GM21447 (cell line): Measurements from ENCODE around the gene PIP5KL1.
"Not testable (repeated sequence)": the region's sequence is repeated elsewhere in the genome, so short reads cannot be mapped to it uniquely, and the experiment has no call there.

Experiments used
- ATAC-seq: cut with Tn5 transposase; IDR thresholded peaks from one replicate; pipeline ENCODE4 v1.9.1; 2021; ENCODE audit not compliant: unreplicated experiment

PIP5KL1 gene

DNA sequence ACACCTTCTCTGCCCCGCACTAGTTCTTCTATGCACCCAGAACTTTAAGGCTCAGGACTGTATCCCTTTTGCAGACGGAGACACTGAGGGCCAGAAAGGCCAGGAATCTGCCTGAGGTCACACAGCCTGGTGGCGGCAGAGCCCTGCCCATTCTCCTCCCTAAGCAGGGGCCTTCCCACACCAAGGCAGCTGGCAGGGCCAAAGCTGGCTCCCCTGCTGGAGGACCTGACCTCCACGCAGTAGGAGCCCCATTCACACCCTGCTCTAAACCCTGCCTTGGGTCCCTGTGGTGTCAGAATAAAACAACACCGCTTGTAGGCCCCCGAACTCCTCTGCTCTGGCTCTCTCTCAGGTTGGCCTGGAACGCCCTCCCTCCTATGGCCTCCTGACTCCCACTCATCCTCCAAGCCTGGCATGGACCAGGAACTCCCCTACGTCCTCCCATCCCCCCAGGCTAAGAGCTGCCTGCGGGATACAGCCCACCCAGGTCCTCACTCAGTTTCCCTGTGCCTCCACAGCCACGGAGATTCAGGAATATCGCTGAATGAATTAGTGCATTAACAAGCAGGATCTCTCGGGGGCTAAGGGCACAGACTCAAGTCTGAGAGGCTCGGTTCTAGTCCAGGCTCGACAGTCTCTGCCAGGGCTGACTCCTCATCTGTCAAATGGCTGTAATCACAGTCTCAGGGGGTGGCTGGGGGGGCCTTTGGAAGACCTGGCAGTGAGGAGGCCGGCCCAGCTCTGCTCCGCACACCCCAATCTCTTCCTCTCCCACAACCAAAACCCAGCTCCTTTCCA, 34.0 kb downstream of the PIP5KL1 start:
- ATAC-seq, result no peak

DNA sequence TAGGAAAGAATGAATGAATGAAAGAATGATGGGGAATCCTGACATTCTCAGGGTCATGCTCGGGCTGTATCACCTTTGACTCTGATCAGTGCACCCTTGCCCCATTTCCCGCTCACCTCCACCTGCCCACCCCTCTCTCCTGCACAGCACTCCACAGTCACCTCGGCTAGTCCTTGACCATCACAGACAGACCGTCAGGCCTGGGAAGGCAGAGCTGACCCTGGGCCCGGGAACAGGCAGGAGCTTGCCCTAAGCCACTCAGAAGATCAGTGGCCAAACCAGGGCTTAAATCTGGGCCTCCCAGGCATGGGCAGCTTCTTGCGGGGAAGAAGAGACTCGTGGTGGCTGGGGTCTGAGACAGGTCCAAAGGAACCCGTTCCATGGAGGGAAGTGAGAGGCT, 34.8 kb downstream of the PIP5KL1 start:
- ATAC-seq, result no peak

DNA sequence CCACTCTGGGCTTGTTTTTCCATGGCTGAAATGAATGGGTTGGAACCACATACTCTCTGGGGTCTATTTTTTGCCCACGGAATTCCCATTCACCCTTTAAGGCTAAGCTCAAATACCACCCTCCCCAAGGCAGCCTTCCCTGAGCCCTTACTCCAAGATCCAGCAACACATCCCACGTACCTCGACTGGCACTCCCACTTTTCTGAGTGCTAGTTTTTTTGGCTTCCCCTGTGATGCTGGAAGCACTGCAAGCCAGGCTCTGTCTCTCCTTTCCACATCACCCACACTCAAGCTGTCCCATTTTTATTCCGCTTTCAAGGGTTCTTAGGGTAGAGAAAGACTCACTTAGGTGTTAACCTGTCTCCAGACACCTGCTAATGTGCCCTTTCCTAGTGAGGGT, 37.2 kb downstream of the PIP5KL1 start:
- no peak for ATAC-seq

DNA sequence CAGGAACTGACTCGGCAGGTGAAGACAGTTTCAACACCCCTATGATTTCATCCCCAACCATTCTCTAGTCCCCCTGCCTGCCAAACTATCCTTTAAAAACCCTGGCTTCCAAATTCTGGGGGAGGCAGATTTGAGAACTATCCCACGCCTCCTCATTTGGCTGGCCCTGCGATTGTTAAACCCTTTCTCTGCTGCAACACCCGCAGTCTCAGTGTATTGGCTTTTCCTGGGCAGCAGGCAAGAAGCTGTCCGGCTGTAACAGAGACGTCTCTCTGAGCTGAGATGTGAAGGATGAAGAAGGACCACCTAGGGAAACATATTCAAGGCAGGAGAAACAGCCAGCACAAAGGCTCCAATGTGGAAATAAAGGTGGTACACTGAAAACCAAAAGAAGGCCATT, 37.7 kb downstream of the PIP5KL1 start:
- ATAC-seq, result no peak

DNA sequence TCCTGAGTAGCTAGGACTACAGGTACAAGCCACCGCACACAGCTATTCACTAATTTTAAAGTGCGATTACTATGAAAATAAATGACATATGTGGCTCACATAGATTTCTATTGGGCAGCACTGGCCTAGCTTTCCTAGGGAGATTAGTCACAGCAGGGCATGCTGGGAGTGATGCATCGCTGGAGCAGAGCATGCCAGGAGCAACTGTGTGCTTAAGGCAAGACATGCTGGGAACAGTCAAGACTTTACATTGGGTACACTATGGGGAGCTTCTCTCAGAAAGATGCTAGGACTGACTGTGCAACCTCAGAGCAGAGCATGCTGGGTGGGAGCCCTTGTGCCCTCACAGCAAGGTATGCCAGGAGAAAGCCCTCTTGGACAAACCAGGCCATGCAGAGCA, 40.5 kb downstream of the PIP5KL1 start:
- no peak for ATAC-seq

DNA sequence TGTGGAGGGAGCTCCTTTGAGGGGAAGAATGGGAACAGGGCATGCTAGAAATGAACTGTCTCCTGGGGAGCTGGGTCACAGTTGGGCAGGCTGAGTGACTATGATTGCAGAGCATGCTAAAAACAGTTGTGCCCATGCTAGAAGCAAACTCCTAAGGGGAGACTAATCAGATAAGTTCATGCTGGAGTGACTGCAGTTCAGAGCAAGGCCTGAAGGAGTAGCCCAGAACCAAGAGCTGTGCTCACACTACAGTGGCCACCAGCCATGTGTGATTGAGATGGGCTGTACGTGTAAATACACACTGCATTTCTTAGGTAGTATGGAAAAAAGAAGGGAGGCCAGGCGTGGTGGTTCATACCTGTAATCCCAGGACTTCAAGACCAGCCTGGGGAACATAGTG, 42.8 kb downstream of the PIP5KL1 start:
- ATAC-seq, result no peak

DNA sequence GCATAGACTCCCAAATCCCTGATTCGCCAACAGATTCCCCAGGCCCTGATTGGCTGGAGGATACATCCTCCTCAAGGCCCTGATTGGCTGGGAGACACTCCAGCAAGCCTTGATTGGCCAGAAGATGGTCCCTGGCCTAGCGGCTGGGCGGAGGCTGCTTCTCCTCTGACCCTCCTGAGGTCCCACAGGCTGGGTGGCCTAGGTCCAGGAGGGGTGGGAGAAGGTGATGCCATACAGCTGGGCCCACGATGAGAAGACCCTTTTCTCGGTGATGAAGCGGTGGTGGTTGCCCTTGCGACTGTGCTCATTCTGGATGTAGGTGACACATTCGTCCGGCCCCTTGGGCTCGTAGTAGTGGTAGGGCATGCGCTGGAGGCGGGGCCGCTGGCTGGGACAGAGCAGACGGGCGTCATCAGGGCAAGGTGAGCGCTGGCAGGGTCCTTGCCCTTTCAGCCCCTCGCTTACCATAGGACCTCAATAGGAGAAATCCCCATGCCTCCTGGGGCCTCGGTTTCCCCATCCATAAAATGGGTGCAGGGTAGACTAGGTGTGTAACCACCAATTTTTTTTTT, 44.1 kb downstream of the PIP5KL1 start:
- ATAC-seq, result no peak

DNA sequence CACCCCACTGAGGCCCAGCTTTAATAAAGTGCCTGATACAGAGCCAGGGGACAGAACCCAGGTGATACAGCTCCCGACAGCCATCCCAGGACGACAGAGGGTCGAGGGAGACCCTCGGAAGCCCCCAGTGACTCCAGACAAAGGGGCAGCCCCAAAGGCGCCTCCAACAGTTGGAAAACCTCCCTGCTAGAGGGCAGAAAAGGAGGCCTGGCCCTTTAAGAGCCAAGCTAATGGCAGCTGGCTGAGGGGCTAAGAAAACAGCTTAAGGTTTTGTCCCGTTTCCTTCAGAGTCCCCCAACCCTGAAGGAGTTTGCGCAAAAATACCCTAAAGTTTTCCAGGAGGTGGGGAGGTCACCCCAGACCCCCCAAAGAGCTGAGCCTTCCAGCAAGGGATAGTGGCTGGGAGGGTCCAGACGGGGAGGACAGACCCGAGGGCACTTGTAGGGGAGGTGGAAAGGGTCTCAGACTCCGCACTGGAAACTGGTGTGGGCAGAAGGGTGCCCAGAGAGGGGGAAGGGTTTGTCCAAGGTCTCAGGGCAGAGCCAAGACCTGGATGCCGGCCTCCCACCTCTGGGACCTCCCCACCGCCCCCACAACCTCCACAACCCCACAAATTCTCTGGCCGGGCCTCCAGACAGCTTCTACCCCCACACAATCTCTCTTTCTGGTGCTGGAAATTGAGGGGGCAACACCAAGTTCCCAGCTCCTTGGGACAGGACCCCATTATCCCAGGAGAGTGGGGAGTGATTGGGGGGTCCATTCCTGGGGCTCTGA, 44.9 kb downstream of the PIP5KL1 start:
- no peak for ATAC-seq

DNA sequence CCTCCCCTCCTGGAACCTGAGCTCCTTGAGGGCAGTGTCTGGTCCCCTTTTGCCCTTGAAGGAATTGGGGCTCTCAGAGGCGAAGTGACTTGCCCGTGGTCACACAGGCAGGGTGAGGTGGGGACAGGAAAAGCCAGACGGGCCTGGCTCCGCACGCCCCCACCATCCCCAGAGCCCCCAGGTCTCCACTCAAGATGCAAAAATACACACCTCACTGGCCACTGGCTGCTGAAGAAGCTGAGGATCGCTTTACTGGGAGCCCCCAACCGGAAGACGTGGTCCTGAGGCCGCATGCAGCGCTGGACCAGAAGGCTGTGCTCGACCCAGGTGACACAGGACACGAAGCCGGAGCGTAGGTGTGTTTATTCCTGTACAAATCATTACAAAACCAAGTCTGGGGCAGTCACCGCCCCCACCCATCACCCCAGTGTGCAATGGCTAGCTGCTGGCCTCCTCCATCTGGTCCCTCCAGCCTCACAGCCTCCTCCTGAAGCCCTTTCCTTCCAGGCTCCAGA, 45.5 kb downstream of the PIP5KL1 start:
- ATAC-seq, result no peak

DNA sequence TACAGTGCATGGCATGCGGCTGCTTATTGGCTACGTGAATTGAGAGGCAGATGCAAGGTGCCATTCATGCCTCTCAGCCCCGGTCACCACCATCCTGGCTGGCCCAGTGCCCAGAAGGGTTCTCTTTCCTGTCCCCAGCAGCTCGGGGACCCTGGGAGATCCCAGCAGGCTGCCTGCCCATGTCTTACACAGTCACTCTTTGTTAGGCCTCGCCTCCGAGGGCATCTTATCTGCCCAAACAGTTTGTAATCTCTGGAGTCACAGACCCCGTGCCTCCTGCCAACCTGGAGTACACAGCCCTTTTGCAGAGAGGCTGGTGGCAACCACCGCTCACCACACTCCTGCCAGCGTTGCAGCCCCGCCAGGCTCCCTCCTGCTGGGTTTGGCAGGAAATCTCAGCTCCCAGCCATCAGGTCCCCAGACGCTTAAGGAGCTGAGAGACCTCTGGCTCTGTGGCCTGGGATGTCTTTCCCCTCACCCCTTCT, 46.1 kb downstream of the PIP5KL1 start:
- ATAC-seq, result no peak

DNA sequence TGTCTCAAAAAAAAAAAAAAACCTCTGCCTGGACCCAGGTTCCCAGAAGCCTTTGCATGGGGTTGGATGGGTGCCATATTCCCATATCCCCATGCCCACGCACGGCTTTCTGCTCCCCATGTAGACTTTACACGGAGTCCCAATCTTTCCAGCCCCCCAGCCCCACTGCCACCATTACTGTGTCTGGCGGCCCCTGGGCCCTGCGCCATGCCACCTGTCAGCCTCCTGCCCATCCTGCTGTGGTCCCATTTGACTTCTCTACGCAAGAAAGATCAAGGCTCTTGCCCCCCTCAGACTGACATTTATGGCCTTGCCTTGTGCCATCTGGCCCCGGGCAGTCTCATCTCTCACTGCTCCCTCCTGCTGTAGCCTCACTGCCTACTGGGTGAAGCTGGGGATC, 46.6 kb downstream of the PIP5KL1 start:
- ATAC-seq, result no peak

DNA sequence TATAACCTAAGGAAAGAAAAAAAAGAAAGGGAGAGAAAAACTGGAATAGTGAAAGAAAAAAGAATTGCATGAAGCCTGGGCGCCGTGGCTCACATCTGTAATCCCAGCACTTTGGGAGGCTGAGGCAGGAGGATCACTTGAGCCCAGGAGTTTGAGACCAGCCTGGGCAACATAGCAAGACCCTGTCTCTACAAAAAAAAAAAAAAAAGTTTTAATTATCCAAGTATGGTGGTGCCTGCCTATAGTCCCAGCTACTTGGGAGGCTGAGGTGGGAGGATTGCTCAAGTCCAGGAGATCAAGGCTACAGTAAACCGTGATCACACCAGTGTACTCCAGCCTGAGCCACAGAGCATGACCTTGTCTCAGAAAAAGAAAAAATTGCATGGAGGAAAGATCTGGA, 48.9 kb downstream of the PIP5KL1 start:
- ATAC-seq, result not testable (repeated sequence)

DNA sequence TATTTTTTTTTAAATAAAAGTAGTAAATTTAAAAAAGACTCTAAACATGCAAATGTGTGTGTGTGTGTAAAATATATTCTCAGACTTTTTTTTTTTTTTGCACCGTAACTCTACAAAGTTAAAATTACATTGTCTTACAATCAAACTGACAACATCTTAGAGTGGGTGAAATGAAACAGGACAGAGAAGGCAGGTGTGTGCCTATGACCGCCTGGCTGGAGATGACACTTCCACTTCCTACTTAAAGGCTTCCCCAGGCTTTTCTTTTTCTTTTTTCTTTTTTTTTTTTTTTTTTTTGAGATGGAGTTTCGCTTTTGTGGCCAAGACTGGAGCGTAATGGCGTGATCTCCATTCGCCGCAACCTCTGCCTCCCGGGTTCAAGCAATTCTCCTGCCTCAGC, 50.4 kb downstream of the PIP5KL1 start:
- ATAC-seq, result no peak

DNA sequence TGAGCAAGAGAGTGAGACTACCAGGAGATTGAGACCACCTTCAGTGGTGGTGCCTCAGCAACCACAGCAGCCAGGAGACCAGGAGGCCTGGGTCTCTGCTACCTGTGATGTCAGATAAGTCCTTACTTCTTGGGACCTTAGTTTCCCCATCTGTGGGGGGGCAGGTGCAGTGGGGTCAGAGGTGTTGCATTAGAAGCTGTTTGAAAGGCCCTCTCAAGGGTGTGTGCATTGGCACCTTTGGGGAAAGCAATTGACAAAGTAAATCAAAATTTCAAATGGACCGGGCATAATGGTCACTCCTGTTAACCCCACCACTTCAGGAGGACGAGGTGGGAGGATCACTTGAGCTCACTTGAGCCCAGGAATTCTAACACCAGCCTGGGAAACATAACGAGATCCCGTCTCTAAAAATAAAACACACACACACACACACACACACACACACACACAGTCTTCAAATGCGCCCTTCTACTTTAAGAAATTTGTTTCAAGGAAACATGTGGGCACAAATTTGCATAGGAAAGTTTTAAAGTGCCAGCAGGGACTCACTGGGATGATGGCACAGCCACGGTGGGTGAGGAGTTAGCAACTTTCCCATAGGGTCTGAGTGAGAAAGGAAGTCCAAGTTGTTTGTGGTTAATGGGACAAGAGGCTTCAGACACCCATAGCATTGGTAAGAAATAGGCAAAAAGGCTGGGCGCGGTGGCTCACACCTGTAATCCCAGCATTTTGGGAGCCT, 51.8 kb downstream of the PIP5KL1 start:
- no peak for ATAC-seq

DNA sequence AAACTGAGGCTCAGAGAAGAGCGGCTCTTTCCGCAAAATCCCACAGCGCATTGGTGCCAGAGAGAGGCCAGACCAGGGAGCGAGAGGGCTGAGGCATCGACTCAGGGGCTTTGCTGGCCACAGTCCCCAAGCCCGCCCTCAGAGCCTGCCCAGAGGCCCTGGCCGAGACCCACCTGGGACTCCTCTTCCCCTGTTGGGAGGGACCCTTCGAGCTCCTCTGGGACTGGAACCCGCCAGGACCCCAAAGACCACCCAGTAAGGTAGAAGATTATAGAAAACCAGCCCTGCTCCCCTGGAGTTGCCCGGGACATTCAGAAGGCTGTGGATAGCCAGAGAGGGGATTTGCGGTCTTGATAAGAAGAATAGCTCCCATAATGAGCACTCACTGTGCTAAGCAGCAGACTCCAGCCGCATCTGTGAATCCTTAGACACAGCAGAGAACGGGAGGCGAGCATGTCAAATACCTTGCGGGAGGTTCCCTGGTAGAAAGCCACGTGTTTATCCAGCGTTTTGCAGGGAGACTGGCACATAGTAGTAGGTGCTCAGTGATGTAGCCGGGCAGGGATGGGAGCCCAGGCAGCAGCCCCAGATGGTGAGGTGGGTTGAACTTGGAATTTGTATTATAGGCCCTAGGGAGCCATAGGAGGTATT, 52.5 kb downstream of the PIP5KL1 start:
- no peak for ATAC-seq

DNA sequence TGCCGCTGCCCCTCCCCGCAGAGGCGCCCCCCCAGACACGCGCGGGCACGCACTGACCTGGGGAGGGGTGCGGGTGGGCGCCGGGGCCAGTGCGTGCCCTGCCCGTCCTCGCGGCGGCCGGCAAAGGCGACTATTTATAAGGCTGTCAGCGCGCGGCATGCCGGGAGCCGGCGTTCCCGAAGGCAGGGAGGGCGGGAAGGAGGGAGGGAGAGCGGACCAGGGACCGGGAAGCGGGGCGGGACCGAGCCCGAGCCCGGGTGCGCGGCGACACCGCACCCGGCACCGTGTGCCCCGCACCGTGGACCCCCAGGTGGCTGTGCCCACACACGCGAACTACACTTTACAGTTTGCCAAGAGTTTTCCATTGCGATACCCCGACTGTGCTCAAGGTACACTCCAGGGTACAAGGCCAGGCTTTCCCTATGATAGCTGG, 53.0 kb downstream of the PIP5KL1 start, which contains the start of gene AK1:
Gene AK1, minus strand, starts transcription at position 110 of the 433 bp plus-strand sequence. CDS start 3,058 bp downstream, outside the sequence.
- ATAC-seq, result no peak

DNA sequence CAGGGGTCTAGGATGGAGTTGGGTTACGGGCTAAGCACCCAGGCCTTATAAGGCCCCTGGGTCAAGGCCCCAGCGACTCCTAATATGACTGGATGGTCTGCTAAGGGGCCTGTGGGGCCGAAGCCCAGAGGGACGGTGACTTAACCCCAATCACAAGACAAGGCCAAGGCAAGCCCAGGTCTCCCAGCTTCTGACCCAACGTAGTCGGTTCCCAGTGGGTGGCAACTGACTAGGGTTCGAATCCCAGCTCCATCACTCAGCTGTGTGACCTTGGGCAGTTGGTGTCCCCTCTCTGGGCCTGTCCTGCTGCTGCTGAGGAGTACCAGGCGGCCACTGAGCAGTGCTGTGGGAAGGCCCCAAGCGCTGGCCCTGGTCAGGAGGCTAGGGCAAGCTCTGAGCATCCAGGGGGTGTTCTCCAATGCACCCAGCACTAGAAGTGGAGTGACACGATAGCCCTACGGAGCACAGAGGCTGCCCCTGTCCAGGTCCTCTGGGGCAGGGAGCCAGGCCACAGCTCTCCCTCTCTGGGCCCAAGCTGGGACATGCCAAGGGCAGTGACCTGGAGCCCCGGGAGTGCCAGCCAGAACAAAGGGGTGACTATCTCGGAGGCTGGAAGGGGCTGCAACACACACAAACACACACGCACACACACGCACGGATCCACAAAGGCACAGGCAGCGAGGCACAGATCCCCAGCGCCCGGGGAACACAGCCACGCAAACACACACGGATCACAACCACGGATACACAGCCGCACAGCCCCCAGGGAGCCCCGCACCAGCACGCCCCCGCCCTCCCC, 53.6 kb downstream of the PIP5KL1 start:
- no peak for ATAC-seq

DNA sequence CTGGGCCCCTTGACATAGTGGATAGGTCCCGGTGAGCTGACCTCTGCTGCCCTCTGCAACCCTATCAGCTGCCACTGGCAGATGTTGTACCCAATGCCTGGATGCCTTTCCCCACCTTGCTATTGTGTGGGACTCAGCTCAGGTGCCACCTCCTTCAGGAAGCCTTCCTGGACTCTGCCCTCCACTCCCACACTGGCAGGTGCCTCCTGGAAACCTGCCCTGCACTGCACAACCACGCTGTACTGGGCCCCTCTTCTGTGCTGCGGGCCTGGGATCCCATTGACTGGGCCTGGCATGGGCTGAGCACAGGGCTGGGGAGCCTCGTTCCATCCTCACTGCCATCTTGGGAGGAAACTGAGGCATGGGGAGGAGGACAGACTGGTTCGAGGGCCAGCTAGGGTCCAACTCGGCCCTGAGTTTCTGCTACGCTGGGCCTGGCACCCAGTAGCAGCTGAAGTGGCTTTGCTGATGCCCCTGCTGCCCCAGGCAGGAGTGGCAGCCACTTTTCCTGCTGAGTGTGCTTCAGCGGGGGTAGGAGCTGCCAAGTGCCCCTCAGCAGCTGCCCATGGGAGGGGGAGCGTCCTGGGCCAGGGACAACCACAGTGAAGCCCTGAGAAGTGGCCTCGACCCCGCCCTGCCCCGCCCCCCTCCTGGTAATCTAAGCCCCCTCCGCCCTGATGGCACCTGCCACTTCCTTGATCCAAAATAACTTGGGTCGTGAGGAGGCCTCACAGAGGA, 54.4 kb downstream of the PIP5KL1 start:
- no peak for ATAC-seq
